Lower lobe of right lung (tissue), 2 donors: Measurements from ENCODE around the gene NPBWR2. TPM values are rescaled to one million over a fixed set of nuclear protein-coding genes. Genes with fewer than 3 reads are reported as not detected.

Source experiments
- ATAC-seq, 2 donors: fragments of 200-7000 bp; cut with Tn5 transposase; one replicate each; pipeline ENCODE4 v1.9.1; 2020 to 2022; ENCODE audit warnings: mild to moderate bottlenecking in 2 of 2, moderate library complexity in 2 of 2
- DNase-seq: peaks from one replicate; pipeline ENCODE4 v3.0.0-alpha.2; 2020
- H3K27ac ChIP-seq: fragments of 200-600 bp; one replicate; pipeline ENCODE4 v1.8.0; 2022
- H3K27me3 ChIP-seq: fragments of 200-600 bp; one replicate; pipeline ENCODE4 v1.8.0; 2022; ENCODE audit warnings: low read depth
- H3K36me3 ChIP-seq: fragments of 200-600 bp; one replicate; pipeline ENCODE4 v1.8.0; 2022; ENCODE audit warnings: mild to moderate bottlenecking
- H3K4me1 ChIP-seq: fragments of 200-600 bp; one replicate; pipeline ENCODE4 v1.8.0; 2022
- H3K4me3 ChIP-seq: fragments of 200-600 bp; one replicate; pipeline ENCODE4 v1.8.0; 2022; ENCODE audit warnings: mild to moderate bottlenecking
- H3K9me3 ChIP-seq: fragments of 200-600 bp; one replicate; pipeline ENCODE4 v1.8.0; 2022
- intact Hi-C: fragments of 100-400 bp; cut with DNase I; formaldehyde crosslinking; loops from one replicate; pipeline ENCODE4 v1.11.0; 2022
- microRNA-seq: library from miRNA; unstranded; fragments of <30 nt; microRNA quantifications from one replicate; pipeline ENCODE4 v1.2.0, GENCODE V29; 2020; ENCODE audit warnings: borderline number of aligned reads
- total RNA-seq: library from RNA; stranded (reverse); fragmentation: NEBNext Ultra II Directional; extraction: Animal tissue kit (Norgen Biotek cat#: 25700); gene quantifications from one replicate; pipeline ENCODE4 v1.2.1, GENCODE V29; 2021
- TF ChIP-seq, protein P1 (sequence below): fragments of 200-600 bp; IDR thresholded peaks from one replicate; pipeline ENCODE4 v1.8.0; 2022; ENCODE audit warnings: antibody characterized with exemption, mild to moderate bottlenecking
- donor health status: DM: no; HTN: yes; CAD: no; lungs with severe emphysema.

Gene NPBWR2
- total RNA-seq, 1 donor from 2014 or later = not detected

DNA sequence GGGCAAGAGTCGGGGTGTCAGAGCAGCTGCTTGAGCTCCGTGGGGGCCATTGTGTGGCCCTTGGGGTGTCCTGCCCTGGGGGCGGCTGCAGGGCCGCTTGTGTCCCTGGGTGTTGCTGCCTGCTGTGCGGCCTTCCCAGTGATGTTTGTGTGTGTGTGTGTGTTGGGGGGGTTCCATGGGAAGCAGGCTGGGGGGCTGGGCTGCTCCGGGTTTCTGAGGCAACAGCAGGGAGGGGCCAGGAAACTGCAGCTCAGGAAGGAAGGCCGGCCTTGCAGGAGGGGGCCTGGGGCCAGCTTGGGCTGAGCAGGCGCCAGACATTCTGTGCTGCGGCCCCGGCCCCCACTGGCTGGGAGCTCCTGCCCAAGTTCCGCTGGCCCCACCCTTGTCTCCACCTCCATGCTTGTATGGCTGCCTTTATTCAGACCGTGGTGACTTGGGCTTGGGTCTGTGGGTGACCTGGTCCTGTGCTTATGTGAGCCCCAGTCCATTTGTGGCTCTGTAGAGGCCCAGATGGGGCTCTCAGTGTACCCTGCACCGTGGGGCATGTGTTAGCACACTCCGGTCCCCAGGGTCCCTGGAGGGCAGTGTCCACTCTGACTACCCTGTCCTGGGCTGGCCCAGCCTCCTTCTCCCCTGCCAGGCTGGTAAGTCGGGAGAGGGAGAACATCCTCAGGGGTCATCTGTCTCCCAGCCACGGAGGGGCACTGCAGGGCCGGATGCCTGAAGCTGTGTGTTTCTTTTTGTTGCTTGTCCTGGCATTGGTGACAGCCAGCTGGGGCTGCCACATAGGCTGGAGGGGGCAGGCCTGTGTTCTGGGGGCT is 53.3 kb downstream of the NPBWR2 start:
- peaks cover 50% of the 10 kb centered on the region for H3K4me1 ChIP-seq
- TF ChIP-seq, protein P1, sequence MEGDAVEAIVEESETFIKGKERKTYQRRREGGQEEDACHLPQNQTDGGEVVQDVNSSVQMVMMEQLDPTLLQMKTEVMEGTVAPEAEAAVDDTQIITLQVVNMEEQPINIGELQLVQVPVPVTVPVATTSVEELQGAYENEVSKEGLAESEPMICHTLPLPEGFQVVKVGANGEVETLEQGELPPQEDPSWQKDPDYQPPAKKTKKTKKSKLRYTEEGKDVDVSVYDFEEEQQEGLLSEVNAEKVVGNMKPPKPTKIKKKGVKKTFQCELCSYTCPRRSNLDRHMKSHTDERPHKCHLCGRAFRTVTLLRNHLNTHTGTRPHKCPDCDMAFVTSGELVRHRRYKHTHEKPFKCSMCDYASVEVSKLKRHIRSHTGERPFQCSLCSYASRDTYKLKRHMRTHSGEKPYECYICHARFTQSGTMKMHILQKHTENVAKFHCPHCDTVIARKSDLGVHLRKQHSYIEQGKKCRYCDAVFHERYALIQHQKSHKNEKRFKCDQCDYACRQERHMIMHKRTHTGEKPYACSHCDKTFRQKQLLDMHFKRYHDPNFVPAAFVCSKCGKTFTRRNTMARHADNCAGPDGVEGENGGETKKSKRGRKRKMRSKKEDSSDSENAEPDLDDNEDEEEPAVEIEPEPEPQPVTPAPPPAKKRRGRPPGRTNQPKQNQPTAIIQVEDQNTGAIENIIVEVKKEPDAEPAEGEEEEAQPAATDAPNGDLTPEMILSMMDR = peak; percentile 27
- peak; percentile 70 for DNase-seq
- ATAC-seq = peak; percentile 18 to 30
- H3K9me3 ChIP-seq = no peaks in the 10 kb centered on the region
- H3K27ac ChIP-seq = peak overlapping the region; percentile 87
- intact Hi-C loops = no loop called here
- H3K4me3 ChIP-seq = peak overlapping the region; percentile 30
- no peaks in the 10 kb centered on the region for H3K36me3 ChIP-seq
- peaks cover 60% of the 10 kb centered on the region for H3K27me3 ChIP-seq

Small RNA genes within 50 kb of the gene (microRNA-seq; reads per million reads assigned to microRNA genes)
- gene MIR6813 = not detected

Other genes starting within 250 kb of the NPBWR2 start
- gene ABHD16B, start 246.1 kb downstream of the NPBWR2 start, total RNA-seq = not detected
- gene TPD52L2, start 242.3 kb downstream of the NPBWR2 start, total RNA-seq = 76.9 TPM
- gene DNAJC5, start 212.4 kb downstream of the NPBWR2 start, total RNA-seq = 54.5 TPM
- 31.5 TPM for gene UCKL1, start 151.1 kb downstream of the NPBWR2 start, total RNA-seq
- 13.7 TPM for gene ZNF512B, start 137.6 kb downstream of the NPBWR2 start, total RNA-seq
- 3.6 TPM for gene SAMD10, start 127.9 kb downstream of the NPBWR2 start, total RNA-seq
- 57.2 TPM for gene PRPF6, start 126.4 kb downstream of the NPBWR2 start, total RNA-seq
- 1.2 TPM for gene C20orf204, start 71.4 kb downstream of the NPBWR2 start, total RNA-seq
- 48.3 TPM for gene SOX18, start 57.9 kb downstream of the NPBWR2 start, total RNA-seq
- 38.8 TPM for gene TCEA2, start 44.4 kb downstream of the NPBWR2 start, total RNA-seq
- 57.5 TPM for gene RGS19, start 28.0 kb downstream of the NPBWR2 start, total RNA-seq
- gene OPRL1, start 27.5 kb downstream of the NPBWR2 start, total RNA-seq = 2.6 TPM
- 0.97 TPM for gene LKAAEAR1, start 23.2 kb downstream of the NPBWR2 start, total RNA-seq
- gene MYT1, start 56.9 kb upstream of the NPBWR2 start, total RNA-seq = not detected
- 65.8 TPM for gene PCMTD2, start 148.2 kb upstream of the NPBWR2 start, total RNA-seq